ENCODE data around the gene EFNB2. TPM values are rescaled to one million over a fixed set of nuclear protein-coding genes. Genes with fewer than 3 reads are reported as not detected.

EFNB2 gene
- total and polyA plus RNA-seq, 9 of the 15 experiments (the other 6 are each of a cell fraction or from before 2014, with no cell fraction given) = 0.01 to 0.29 (median 0.18) TPM

DNA sequence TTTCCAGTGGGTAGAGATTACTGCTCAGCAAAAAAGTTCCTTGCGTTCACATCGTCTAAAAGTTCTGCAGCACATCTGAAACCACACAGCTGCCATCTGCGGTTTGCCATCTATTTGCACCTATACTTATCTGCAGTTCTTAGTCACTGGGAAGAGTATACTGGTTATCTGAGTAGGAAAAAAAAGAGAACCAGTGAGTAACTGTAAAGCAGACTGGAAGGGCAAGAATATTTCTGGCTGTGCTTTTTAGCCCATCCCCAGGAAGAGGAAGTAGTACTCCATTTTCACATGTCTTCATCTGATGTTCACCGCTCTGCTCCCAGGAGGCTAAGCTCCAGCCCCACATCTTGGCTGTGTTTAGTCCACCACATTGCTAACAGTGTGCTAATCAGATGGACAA lies 35.6 kb downstream of the EFNB2 start:
- 0 out of 2 replicates have a peak overlapping the region, but pooled peaks have one; percentile 39 for H2AFZ ChIP-seq (ENCODE audit: low read depth, low read length)
- H3K4me1 ChIP-seq (replicated peaks in 1 of 2; ENCODE audit: control insufficient read depth in 2 of 2, insufficient read depth in 2 of 2, low read length in 2 of 2) = no peaks in the 10 kb centered on the region
- CTCF ChIA-PET (ENCODE audit: low intra/inter-chr PET ratio) = no interaction called here
- DNase-seq (ENCODE audit: extremely low read depth in 1 of 4, low spot score in 3 of 4) (peak in 1 of 4 experiments; percentile 5), FAIRE-seq (no peak), ATAC-seq (no peak)
- in situ Hi-C loops (cut with MboI) = no loop called here
- no peaks in the 10 kb centered on the region for H3K9me1 ChIP-seq (ENCODE audit: control insufficient read depth, insufficient read depth, low read length)
- H3K79me2 ChIP-seq (ENCODE audit: control insufficient read depth, insufficient read depth, low read length) = no peaks in the 10 kb centered on the region
- no peaks in the 10 kb centered on the region for H3K9me3 ChIP-seq (replicated peaks; ENCODE audit: control insufficient read depth, insufficient read depth, low read depth, low read length)
- no peaks in the 10 kb centered on the region for H3K36me3 ChIP-seq (ENCODE audit: control insufficient read depth, insufficient read depth, low read length)
- no peak overlapping the region for H3K4me3 ChIP-seq
- intact Hi-C loops (cut with micrococcal nuclease) = no loop called here
- no peaks in the 10 kb centered on the region for H3K27me3 ChIP-seq (ENCODE audit: control insufficient read depth in 2 of 2, insufficient read depth in 2 of 2, low read length in 2 of 2)
- no peak overlapping the region for H3K9ac ChIP-seq (ENCODE audit: insufficient read depth in 1 of 2, low read depth in 2 of 2, low read length in 2 of 2)
- POLR2A ChIA-PET = no interaction called here
- WGBS (ENCODE audit: insufficient coverage, low coverage, missing lambda C conversion rate) = 0% methylated on average over 3 of the region's 4 CpGs
- TF ChIP-seq HOXB6 (CRISPR knock-in tag; IDR thresholded peaks at IDR 0.05; ENCODE audit: borderline replicate concordance) (no peak), SPI1 (IDR thresholded peaks at IDR 0.05; ENCODE audit: borderline replicate concordance, low read depth, low read length) (0 out of 2 replicates have a peak, but pooled peaks have one; percentile 2), ZNF77 (CRISPR knock-in tag; IDR thresholded peaks at IDR 0.05) (no peak), TCF3 (CRISPR knock-in tag; IDR thresholded peaks at IDR 0.05) (peak; percentile 19; the same call in 1 of the 2 replicates), ETV5 (CRISPR knock-in tag; IDR thresholded peaks at IDR 0.05; ENCODE audit: low read depth) (no peak), ZNF431 (CRISPR knock-in tag; IDR thresholded peaks at IDR 0.05) (no peak), TEAD4 (IDR thresholded peaks at IDR 0.05; ENCODE audit: low read length) (0 out of 2 replicates have a peak, but pooled peaks have one; percentile 9), TEAD4 (CRISPR knock-in tag; IDR thresholded peaks at IDR 0.05; ENCODE audit: borderline replicate concordance) (no peak), CBFA2T3 (IDR thresholded peaks at IDR 0.05) (peak; percentile 23; the same call in 1 of the 2 replicates)
- TF ChIP-seq, protein P1, sequence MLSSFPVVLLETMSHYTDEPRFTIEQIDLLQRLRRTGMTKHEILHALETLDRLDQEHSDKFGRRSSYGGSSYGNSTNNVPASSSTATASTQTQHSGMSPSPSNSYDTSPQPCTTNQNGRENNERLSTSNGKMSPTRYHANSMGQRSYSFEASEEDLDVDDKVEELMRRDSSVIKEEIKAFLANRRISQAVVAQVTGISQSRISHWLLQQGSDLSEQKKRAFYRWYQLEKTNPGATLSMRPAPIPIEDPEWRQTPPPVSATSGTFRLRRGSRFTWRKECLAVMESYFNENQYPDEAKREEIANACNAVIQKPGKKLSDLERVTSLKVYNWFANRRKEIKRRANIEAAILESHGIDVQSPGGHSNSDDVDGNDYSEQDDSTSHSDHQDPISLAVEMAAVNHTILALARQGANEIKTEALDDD (IDR thresholded peaks at IDR 0.05) = peak; percentile 27; the same call in 1 of the 2 replicates
- H3K4me2 ChIP-seq (ENCODE audit: insufficient read depth, low read length) = peak overlapping the region; percentile 11; the same call in 1 of the 2 replicates
- no TSS peak for BruUV-seq (replicated peaks)
- H4K20me1 ChIP-seq (replicated peaks; ENCODE audit: control insufficient read depth, insufficient read depth, low read length) = no peaks in the 10 kb centered on the region
- no peak overlapping the region for H3K27ac ChIP-seq (ENCODE audit: extremely low read depth, low read depth, low read length)

All from K562 (cell line).